Vagina (tissue), 2 donors: ENCODE results near the gene BCL11A.

Experiments used
- POLR2A ChIP-seq, 2 donors: fragments of 450-650 bp; IDR thresholded peaks; one replicate each; pipeline ENCODE4 v1.6.1; 2017; ENCODE audit warnings: antibody characterized with exemption in 2 of 2, mild to moderate bottlenecking in 2 of 2, moderate library complexity in 2 of 2
- TF ChIP-seq, protein P1 (sequence below), 3 experiments: fragments of 450-650 bp in 2 of 3; fragments of 200-600 bp in 1 of 3; sonication (generic) in 1 of 3; IDR thresholded peaks; one replicate each; pipeline ENCODE4 v1.5.1; 2017 to 2019; ENCODE audit warnings: antibody characterized with exemption in 3 of 3, mild to moderate bottlenecking in 2 of 3, moderate library complexity in 2 of 3

DNA sequence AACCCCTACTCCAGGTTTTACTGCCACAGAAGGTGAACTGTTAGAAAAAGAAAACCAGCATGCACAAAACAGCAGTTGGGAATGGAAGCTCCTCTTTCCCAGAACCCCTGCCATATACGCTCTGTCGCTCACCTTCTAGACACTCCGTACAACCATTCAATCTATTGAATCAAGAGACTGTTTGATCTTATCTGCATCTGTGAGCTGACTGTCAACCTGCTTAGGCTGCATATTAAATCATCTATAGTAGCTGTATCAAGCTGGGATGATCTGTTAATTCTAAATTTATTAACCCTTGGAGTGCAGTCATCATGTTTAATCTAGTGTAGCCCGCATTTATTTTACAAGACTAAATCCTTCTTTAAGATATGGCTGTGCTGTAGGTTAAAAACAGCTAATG lies 13.6 kb upstream of the BCL11A start:
- TF ChIP-seq, protein P1, sequence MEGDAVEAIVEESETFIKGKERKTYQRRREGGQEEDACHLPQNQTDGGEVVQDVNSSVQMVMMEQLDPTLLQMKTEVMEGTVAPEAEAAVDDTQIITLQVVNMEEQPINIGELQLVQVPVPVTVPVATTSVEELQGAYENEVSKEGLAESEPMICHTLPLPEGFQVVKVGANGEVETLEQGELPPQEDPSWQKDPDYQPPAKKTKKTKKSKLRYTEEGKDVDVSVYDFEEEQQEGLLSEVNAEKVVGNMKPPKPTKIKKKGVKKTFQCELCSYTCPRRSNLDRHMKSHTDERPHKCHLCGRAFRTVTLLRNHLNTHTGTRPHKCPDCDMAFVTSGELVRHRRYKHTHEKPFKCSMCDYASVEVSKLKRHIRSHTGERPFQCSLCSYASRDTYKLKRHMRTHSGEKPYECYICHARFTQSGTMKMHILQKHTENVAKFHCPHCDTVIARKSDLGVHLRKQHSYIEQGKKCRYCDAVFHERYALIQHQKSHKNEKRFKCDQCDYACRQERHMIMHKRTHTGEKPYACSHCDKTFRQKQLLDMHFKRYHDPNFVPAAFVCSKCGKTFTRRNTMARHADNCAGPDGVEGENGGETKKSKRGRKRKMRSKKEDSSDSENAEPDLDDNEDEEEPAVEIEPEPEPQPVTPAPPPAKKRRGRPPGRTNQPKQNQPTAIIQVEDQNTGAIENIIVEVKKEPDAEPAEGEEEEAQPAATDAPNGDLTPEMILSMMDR (IDR thresholded peaks at IDR 0.05): no peak
- TF ChIP-seq POLR2A (IDR thresholded peaks at IDR 0.05): no peak
